ENCODE data around the gene ABHD2. TPM values are rescaled to one million over a fixed set of nuclear protein-coding genes. Genes with fewer than 3 reads are reported as not detected.

ABHD2 gene
- total and polyA plus RNA-seq, 5 donors from 2014 or later = 18.7 to 67.8 (median 21.3) TPM

- H3K4me3 ChIP-seq (ENCODE audit: low read depth, low read length) = no peak overlapping the region
- peaks cover 5% of the 10 kb centered on the region for H3K36me3 ChIP-seq (ENCODE audit: control insufficient read depth, insufficient read depth, low read length)
- DNase-seq = no peak
- peaks cover 32 to 77% (median 35%) of the 10 kb centered on the region in 4 donors for H3K4me1 Mint-ChIP-seq
- no peak overlapping the region for H3K27ac ChIP-seq (ENCODE audit: insufficient read depth, low read length, poor library complexity, severe bottlenecking)
- no peaks in the 10 kb centered on the region for H3K9me3 ChIP-seq (ENCODE audit: control insufficient read depth in 2 of 2, low read length in 2 of 2)
- no peak overlapping the region for H3K4me3 Mint-ChIP-seq
- ATAC-seq (ENCODE audit: low read depth in 2 of 2) = no peak
- H3K4me1 ChIP-seq (ENCODE audit: control insufficient read depth, insufficient read depth, low read length, poor library complexity, severe bottlenecking) = peaks cover 17% of the 10 kb centered on the region
- H3K27ac Mint-ChIP-seq = no peak overlapping the region
- no peaks in the 10 kb centered on the region for H3K9me3 Mint-ChIP-seq
- no peaks in the 10 kb centered on the region for H3K27me3 ChIP-seq (ENCODE audit: control insufficient read depth, insufficient read depth, low read length)
- peaks cover 23% of the 10 kb centered on the region for H3K36me3 Mint-ChIP-seq
- no peaks in the 10 kb centered on the region for H3K27me3 Mint-ChIP-seq
Observed at GRCh38 chr15:89095073-89095472, 6.8 kb downstream of the ABHD2 start.

- H3K27me3 Mint-ChIP-seq = no peaks in the 10 kb centered on the region
- Histone ChIP-seq H3K4me3 (ENCODE audit: low read depth, low read length) (no peak overlapping the region), H3K4me1 (ENCODE audit: control insufficient read depth, insufficient read depth, low read length, poor library complexity, severe bottlenecking) (peaks cover 13% of the 10 kb centered on the region), H3K27ac (ENCODE audit: insufficient read depth, low read length, poor library complexity, severe bottlenecking) (no peak overlapping the region), H3K27me3 (ENCODE audit: control insufficient read depth, insufficient read depth, low read length) (no peaks in the 10 kb centered on the region), H3K9me3 (ENCODE audit: control insufficient read depth in 2 of 2, low read length in 2 of 2) (no peaks in the 10 kb centered on the region), H3K36me3 (ENCODE audit: control insufficient read depth, insufficient read depth, low read length) (peaks cover 5% of the 10 kb centered on the region)
- no peak overlapping the region for H3K4me3 Mint-ChIP-seq
- no peaks in the 10 kb centered on the region for H3K9me3 Mint-ChIP-seq
- H3K27ac Mint-ChIP-seq = no peak overlapping the region
- peaks cover 23% of the 10 kb centered on the region for H3K36me3 Mint-ChIP-seq
- ATAC-seq (ENCODE audit: low read depth in 2 of 2) (no peak), DNase-seq (no peak)
- H3K4me1 Mint-ChIP-seq = peaks cover 27 to 77% (median 34%) of the 10 kb centered on the region in 4 donors
Observed at GRCh38 chr15:89095556-89095955, 7.3 kb downstream of the ABHD2 start.

- ATAC-seq (ENCODE audit: low read depth in 2 of 2) (no peak), DNase-seq (no peak)
- Mint-ChIP-seq H3K36me3 (peaks cover 23% of the 10 kb centered on the region), H3K27me3 (no peaks in the 10 kb centered on the region), H3K9me3 (no peaks in the 10 kb centered on the region), H3K4me1 (peaks cover 25 to 75% (median 31%) of the 10 kb centered on the region in 4 donors), H3K4me3 (no peak overlapping the region), H3K27ac (no peak overlapping the region)
- peaks cover 10% of the 10 kb centered on the region for H3K4me1 ChIP-seq (ENCODE audit: control insufficient read depth, insufficient read depth, low read length, poor library complexity, severe bottlenecking)
- peaks cover 6% of the 10 kb centered on the region for H3K36me3 ChIP-seq (ENCODE audit: control insufficient read depth, insufficient read depth, low read length)
- H3K27me3 ChIP-seq (ENCODE audit: control insufficient read depth, insufficient read depth, low read length) = no peaks in the 10 kb centered on the region
- no peak overlapping the region for H3K27ac ChIP-seq (ENCODE audit: insufficient read depth, low read length, poor library complexity, severe bottlenecking)
- no peak overlapping the region for H3K4me3 ChIP-seq (ENCODE audit: low read depth, low read length)
- no peaks in the 10 kb centered on the region for H3K9me3 ChIP-seq (ENCODE audit: control insufficient read depth in 2 of 2, low read length in 2 of 2)
Observed at GRCh38 chr15:89096664-89097063, 8.4 kb downstream of the ABHD2 start.

- Histone ChIP-seq H3K4me3 (ENCODE audit: low read depth, low read length) (no peak overlapping the region), H3K36me3 (ENCODE audit: control insufficient read depth, insufficient read depth, low read length) (peaks cover 10% of the 10 kb centered on the region), H3K4me1 (ENCODE audit: control insufficient read depth, insufficient read depth, low read length, poor library complexity, severe bottlenecking) (peaks cover 5% of the 10 kb centered on the region), H3K27me3 (ENCODE audit: control insufficient read depth, insufficient read depth, low read length) (no peaks in the 10 kb centered on the region), H3K27ac (ENCODE audit: insufficient read depth, low read length, poor library complexity, severe bottlenecking) (no peak overlapping the region), H3K9me3 (ENCODE audit: control insufficient read depth in 2 of 2, low read length in 2 of 2) (no peaks in the 10 kb centered on the region)
- DNase-seq (no peak), ATAC-seq (ENCODE audit: low read depth in 2 of 2) (no peak)
- Mint-ChIP-seq H3K27ac (no peak overlapping the region), H3K27me3 (no peaks in the 10 kb centered on the region), H3K4me1 (peaks cover 20 to 73% (median 28%) of the 10 kb centered on the region in 4 donors), H3K4me3 (no peak overlapping the region), H3K36me3 (peaks cover 21% of the 10 kb centered on the region), H3K9me3 (no peaks in the 10 kb centered on the region)
Observed at GRCh38 chr15:89097313-89097712, 9.1 kb downstream of the ABHD2 start.

- no peaks in the 10 kb centered on the region for H3K27me3 ChIP-seq (ENCODE audit: control insufficient read depth, insufficient read depth, low read length)
- no peak overlapping the region for H3K27ac ChIP-seq (ENCODE audit: insufficient read depth, low read length, poor library complexity, severe bottlenecking)
- DNase-seq (no peak), ATAC-seq (ENCODE audit: low read depth in 2 of 2) (no peak)
- H3K27ac Mint-ChIP-seq = peak overlapping the region in 1 of 3 donors; percentile 40
- no peak overlapping the region for H3K4me3 ChIP-seq (ENCODE audit: low read depth, low read length)
- peaks cover 10% of the 10 kb centered on the region for H3K36me3 ChIP-seq (ENCODE audit: control insufficient read depth, insufficient read depth, low read length)
- H3K9me3 Mint-ChIP-seq = no peaks in the 10 kb centered on the region
- no peak overlapping the region for H3K4me3 Mint-ChIP-seq
- H3K4me1 ChIP-seq (ENCODE audit: control insufficient read depth, insufficient read depth, low read length, poor library complexity, severe bottlenecking) = peaks cover 5% of the 10 kb centered on the region
- no peaks in the 10 kb centered on the region for H3K27me3 Mint-ChIP-seq
- peaks cover 20 to 67% (median 30%) of the 10 kb centered on the region in 4 donors for H3K4me1 Mint-ChIP-seq
- H3K9me3 ChIP-seq (ENCODE audit: control insufficient read depth in 2 of 2, low read length in 2 of 2) = no peaks in the 10 kb centered on the region
- peaks cover 24% of the 10 kb centered on the region for H3K36me3 Mint-ChIP-seq
Observed at GRCh38 chr15:89098281-89098680, 10.0 kb downstream of the ABHD2 start.

GRCh38 chr15:89099968-89100367 is 11.7 kb downstream of the ABHD2 start:
- H3K9me3 ChIP-seq (ENCODE audit: control insufficient read depth in 2 of 2, low read length in 2 of 2) = no peaks in the 10 kb centered on the region
- Mint-ChIP-seq H3K4me3 (no peak overlapping the region), H3K27me3 (no peaks in the 10 kb centered on the region), H3K9me3 (no peaks in the 10 kb centered on the region), H3K27ac (peak overlapping the region in 1 of 3 donors; percentile 23), H3K4me1 (peaks cover 15 to 59% (median 26%) of the 10 kb centered on the region in 4 donors), H3K36me3 (peaks cover 20% of the 10 kb centered on the region)
- H3K36me3 ChIP-seq (ENCODE audit: control insufficient read depth, insufficient read depth, low read length) = peaks cover 23% of the 10 kb centered on the region
- no peak overlapping the region for H3K27ac ChIP-seq (ENCODE audit: insufficient read depth, low read length, poor library complexity, severe bottlenecking)
- ATAC-seq (ENCODE audit: low read depth in 2 of 2) = no peak
- DNase-seq = no peak
- H3K4me3 ChIP-seq (ENCODE audit: low read depth, low read length) = no peak overlapping the region
- H3K4me1 ChIP-seq (ENCODE audit: control insufficient read depth, insufficient read depth, low read length, poor library complexity, severe bottlenecking) = peaks cover 5% of the 10 kb centered on the region
- H3K27me3 ChIP-seq (ENCODE audit: control insufficient read depth, insufficient read depth, low read length) = no peaks in the 10 kb centered on the region

GRCh38 chr15:89101302-89102193 is 13.3 kb downstream of the ABHD2 start:
- Mint-ChIP-seq H3K27me3 (no peaks in the 10 kb centered on the region), H3K4me1 (peaks cover 8 to 56% (median 23%) of the 10 kb centered on the region in 4 donors)
- peaks cover 26% of the 10 kb centered on the region for H3K36me3 ChIP-seq (ENCODE audit: control insufficient read depth, insufficient read depth, low read length)

More at GRCh38 chr15:89101302-89102193, 13.3 kb downstream of the ABHD2 start:
- H3K4me1 ChIP-seq (ENCODE audit: control insufficient read depth, insufficient read depth, low read length, poor library complexity, severe bottlenecking) = peaks cover 5% of the 10 kb centered on the region
- H3K27ac Mint-ChIP-seq = peak overlapping the region in 2 of 3 donors; percentile 8 to 22
- no peak overlapping the region for H3K4me3 ChIP-seq (ENCODE audit: low read depth, low read length)
- peaks cover 18% of the 10 kb centered on the region for H3K36me3 Mint-ChIP-seq
- no peak for ATAC-seq (ENCODE audit: low read depth in 2 of 2)
- H3K27me3 ChIP-seq (ENCODE audit: control insufficient read depth, insufficient read depth, low read length) = no peaks in the 10 kb centered on the region
- H3K27ac ChIP-seq (ENCODE audit: insufficient read depth, low read length, poor library complexity, severe bottlenecking) = no peak overlapping the region
- no peak overlapping the region for H3K4me3 Mint-ChIP-seq
- DNase-seq = no peak
- H3K9me3 Mint-ChIP-seq = no peaks in the 10 kb centered on the region
- H3K9me3 ChIP-seq (ENCODE audit: control insufficient read depth in 2 of 2, low read length in 2 of 2) = no peaks in the 10 kb centered on the region

Measured in CD4-positive, CD25-positive, alpha-beta regulatory T cell (primary cell).